ENCODE measurements around the gene LDHAL6B.

LDHAL6B gene

DNA sequence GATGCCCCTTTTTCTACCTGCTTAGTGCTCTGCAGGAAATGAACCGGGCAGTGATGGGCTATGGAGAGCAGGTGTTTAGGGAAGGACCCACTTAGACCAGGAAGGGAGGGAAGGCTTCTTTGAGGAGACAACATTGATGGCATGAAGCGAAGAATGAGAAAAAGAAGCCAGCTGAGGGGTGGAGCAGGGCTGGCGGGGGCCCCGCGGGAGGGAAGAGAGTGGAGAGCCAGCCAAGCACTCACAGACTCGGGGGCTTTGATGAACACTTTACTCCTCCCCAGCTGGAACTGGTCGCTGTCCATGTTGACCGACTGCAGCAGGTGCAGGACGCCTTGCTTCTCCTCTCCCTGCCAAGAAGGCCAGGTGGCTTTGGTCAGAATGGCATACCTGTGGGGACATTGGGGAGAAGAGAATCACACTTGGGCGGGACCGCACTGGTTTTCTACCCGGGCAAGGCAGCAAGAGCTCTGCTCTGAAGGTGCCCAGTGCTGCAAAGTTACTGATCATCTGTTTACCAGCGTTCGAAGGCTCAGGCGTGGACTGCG lies 28.4 kb upstream of the LDHAL6B start:
- DNase-seq = no peak

DNA sequence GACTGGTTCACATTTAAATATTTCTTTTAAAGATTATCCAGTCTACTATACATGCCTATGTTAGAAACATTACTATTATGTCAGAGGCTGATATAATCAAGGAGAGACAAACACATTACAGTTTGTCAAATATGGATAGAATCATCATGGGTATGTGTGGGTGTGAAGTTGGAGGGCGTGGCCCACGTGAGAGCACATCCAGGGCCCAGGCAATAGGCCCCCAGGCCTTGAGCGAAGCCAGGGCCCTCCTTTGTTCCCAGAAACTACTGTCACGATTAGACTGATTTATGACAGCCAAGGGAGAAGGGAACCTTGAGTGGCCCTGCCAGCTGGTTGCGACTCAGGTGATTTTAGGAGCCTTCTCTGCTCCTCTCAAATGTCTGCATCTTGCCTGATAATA lies 26.9 kb upstream of the LDHAL6B start:
- peak in 1 of 2 experiments; percentile 13 for DNase-seq

DNA sequence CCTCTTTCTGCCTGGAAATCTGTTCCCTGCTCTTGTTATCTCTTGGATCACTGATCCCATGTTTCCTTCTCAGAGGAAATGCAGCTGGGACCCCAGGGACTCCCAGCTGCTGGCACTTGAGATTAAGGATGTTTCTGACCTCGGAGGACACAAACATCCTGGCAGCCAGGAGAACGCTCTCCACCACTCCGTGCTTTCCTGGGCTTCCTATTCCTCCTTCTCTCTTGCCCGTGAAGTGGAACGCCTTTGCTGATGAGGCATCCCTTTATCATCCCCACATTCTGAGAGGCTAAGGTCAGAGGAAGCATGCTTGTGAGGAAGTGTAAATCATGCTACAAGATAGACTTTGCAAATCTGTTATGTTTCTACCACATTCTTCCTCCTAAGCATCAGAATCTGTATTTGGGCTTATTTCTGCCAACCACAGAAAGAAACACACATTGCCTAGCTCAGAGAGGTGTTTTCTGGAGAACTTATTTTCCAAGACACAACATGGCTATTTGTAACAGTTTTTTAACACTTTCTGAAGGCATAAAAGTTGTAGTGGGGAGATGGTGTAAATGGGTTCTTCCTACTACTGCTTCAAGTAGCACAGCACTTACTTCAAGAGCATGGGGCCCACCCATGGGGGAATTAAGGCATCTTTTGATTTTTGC lies 25.6 kb upstream of the LDHAL6B start:
- DNase-seq = no peak

DNA sequence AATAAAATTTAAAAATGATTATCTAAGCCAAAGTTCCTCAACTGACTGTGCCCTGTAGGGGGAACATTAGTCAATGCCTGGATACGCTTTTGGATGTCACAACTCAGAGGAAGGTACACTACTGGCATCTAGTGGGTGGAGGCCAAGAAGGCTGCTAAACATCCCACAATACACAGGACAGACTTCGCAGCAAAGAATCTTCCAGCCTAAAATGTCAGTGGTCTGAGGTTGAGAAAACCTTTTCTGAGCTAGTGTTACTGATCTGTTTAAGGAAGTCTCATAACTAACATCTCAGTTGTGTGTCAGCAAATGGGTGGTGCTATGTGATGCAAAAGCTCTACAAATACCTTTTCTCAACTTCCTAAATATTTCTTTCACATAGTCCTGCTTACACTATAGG lies 20.9 kb upstream of the LDHAL6B start:
- DNase-seq = no peak

DNA sequence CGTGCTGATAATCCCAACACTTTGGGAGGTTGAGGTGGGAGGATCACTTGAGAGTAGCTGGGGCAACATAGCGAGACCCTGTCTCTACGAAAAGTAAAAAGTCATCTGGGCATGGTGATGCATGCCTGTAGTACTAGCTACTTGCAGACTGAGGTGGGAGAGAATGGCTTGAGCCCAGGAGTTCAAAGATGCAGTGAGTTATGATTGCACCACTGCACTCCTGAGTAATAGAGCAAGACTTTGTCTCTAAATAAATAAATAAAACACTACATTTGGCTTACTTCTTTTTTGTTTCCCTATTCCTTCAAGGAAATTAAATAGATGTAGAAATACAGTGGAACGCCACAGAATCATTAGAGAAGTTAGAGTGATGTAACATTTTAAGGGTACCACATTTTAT lies 20.1 kb upstream of the LDHAL6B start:
- DNase-seq = no peak

DNA sequence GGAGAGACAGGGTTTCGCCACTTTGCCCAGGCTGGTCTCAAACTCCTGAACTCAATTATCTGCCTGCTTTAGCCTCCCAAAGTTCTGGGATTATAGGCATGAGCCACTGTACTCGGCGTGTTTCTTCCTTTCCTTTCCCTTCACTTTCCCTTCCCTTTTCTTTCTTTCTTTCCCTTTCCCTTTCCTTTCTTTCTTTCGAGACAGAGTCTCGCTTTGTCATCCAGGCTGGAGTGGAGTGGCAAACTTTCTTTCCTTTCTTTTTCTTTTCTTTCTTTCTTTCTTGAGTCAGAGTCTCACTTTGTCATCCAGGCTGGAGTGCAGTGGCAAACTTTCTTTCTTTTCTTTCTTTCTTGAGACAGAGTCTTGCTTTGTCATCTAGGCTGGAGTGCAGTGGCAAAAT lies 17.4 kb upstream of the LDHAL6B start:
- no peak for DNase-seq

DNA sequence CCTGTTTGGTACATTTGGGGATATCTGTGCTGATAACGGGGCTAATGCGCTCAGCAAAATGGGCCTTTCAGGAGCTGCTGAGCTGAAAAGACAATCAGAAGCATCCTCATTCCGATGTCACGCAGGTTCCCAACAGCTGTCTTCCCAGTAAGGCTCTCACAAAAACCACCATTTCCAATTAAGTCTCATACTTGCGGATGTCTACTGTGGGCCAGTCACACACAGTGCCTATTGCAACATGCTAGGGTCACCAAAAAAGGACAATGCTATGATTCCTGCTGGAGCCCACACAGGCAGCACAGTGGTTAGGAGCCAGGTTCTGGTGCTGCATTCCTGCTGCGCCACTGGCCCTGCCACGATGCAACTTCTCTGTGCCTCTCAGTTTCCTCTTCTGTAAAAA lies 16.4 kb upstream of the LDHAL6B start:
- no peak for DNase-seq

DNA sequence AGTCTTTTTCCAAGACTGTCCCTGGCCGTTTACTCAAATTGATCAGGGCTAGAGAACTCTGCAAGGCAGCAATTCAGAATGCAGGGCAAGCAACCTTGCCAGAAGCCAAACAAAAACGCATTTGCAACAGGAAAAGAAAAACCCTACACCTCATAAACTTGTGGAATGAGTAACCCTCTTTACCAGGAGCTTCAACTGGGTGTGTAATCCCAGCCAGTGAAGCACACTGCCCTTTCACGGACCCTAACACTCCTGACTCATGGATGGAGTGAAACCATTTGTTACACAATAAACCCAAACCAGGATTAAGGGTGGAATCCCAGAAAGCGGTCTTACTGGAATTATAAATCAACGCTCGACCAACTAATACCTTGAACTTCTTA lies 14.8 kb upstream of the LDHAL6B start:
- no peak for DNase-seq

DNA sequence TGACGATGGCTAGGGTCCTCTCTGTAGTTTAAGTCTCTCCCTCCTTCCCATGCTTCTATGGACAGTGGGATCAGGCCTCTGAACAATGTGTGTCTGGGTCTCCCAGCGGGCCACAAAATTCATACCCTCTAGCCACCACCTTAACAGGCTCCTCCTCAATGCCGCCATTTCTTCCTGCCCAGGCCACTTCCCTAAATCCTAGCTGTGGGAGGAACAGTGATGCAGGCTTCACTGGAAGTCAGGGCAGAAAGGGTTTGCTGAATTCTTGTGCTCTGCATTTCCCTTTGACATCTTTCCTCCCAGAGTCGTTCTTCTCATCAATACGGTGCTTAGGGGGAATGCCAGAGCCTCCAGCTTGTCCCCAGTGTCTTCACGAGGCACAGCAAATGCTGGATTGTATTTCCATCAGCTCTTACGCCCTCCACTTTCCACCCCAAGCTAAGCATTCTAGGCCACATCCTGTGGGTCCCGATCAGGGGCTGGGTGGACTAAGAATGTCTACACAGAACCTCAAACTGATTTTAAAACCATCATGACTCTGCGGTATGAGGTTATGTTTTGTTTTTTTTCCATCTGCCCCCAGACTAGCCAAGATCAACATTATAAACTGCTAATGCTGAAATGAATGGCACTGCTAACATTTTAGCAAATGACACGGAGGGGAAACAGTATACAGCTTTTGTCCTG lies 11.9 kb upstream of the LDHAL6B start:
- no peak for DNase-seq

DNA sequence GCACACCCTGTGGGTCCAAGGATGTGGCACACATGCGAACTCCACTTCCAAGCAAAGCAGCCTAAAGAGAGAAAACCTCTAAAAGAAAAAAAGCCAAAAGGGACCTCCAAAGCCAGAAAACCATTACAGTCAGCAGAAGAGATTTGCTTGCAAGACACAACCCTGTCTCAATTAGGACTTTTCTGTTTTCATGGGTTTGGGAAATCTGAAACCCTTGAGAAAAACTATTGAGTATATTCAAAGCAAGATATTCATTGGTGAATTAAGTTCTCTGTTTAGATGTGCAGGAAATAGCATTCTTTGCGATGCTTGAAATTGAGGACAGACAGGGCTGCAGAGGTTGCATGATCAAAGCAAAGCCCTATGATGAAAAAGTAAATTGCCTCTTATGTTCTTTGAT lies 10.2 kb upstream of the LDHAL6B start:
- no peak for DNase-seq

DNA sequence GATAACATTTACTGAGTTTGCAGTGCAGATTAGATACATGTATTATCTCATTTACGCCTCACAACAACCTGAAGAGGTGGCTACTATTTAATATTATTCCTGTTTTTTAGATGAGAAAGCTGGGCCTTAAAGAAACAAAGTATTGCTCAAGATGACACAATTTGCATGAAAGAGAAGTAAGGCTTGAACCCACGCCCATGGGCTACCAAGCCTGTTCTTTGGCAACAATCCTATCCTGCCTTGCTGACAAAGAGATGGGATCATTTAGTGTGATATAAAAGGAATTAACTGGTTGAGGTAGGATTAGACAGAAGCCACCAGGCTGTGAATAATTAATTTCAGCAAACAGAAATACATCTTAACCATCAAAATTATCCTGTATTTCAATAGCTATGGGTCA lies 9.2 kb upstream of the LDHAL6B start:
- no peak for DNase-seq

DNA sequence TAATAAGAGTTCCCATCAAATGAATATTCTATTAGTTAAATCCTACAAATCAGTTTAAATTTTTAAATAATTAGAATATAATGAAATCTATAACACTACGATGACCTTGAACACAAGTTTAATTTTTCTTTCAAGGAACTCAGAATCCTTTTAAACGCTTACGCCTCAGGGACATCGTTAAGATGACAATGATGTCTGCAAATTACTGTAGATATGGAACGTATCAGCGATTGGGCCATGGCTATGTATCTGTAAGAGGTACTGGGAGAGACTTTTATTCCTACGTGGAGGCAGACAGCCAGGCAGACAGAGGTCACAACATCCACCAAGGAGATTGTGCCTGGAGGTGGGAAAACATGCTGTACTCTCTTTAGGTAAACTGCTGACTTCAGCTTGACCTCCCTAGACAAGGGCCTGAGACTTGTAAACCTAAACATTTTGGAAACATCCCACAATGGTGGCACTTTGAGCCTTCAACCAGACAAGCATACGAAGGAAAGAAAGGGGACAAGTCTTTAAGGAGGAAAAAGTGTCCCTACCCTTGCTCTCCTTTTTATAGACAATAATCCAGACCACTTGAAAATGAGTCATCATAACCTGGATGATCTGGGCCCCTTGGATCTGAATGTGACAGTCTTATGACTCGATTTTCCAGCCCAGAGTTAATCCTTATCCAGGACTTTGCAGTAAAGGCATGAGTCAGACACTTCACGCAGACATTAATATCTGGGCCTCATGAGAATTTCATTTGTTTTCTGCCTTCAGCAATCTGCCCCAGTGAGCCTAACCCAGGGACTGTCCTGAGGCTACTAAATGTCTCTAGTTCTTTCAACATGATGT lies 6.8 kb upstream of the LDHAL6B start:
- DNase-seq = no peak

DNA sequence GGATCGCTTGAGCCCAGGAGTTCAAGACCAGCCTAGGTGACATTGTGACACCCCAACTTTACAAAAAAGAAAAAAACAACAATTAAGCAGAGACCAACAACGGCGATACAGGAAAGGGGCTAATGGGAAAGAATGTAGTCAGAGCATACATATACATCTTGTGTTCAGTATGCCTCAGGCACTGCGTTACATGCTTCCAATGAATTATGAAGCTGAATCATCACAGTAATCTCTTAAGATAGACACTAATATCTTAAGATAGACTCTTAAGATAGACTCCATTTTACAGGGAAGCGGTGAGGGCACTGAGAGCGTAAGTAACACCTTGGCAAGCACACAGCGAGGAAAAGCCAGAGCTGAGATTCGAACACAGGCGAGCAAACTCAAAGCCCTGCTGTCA lies 6.1 kb upstream of the LDHAL6B start:
- no peak for DNase-seq

DNA sequence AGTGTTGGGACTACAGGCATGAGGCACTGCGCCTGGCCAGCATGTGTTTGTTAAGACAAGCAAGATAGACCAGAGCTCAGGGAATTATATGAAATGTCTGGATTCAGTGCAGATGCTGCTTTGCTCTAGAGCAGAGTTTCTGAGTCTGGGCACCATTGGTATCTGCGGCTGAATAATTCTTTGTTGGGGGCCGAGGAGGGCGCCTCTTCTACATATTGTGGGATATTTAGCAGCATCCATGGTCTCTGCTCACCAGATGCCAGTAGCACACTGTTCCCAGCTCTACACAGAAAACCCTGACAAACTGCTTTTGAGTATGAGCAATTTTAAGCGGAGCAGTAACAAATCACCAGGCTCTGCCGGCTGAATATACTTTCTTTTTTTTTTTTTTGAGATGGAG lies 3.6 kb upstream of the LDHAL6B start:
- DNase-seq = no peak

DNA sequence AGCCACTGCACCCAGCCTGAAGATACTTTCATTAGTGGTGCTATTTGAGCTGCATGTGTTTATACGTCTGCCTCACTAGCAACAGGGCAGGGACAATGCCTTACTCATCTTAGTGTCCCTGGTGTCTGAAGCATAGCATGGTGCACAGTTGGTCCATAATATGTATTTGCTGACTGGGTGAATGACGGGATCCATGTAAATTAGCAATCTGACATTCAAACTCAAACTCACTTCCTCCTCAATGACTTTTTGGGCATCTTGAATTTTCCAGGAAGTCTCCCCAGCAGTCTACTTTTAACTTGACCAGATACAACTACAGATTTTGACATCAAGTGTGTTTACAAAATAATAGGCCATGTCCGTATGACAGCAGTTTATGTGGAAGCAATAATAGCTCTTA lies 3.0 kb upstream of the LDHAL6B start:
- no peak for DNase-seq

DNA sequence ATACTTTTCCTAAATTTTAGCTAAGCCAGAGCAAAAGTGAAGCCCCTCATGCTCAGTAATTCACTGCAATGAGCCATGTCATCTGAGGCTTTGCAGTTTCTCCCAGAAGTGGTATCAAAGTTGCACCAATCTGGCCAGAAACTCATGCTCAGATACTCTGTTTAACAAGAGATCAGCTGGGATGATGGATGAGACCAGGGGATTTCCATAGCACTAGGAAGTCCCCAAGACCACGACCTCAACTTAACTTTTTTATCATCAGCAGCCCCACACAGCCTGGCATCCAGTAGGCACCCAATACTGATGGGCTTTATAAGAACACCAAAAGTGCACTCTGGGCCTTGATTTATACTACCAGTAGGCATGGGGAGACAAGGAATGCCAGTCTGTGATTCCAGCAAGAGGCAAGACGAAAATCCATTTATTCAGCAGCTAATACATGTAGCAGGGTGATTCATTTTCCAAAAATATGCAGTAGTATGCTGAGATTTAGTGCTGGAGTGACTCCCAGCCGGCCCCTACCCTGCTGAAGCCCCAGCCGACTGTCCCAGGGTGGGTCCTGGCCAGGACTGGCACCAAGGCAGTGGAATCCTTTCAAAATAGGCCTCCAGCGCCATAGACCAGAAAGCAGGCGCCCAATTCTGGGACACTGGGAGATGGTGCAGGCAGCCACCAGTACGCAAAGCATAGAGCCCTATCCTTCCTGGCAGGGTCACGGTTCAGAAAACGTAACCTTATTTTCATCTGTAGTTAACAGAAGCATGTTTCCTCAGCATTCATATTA lies 612 bp upstream of the LDHAL6B start:
- DNase-seq = no peak

DNA sequence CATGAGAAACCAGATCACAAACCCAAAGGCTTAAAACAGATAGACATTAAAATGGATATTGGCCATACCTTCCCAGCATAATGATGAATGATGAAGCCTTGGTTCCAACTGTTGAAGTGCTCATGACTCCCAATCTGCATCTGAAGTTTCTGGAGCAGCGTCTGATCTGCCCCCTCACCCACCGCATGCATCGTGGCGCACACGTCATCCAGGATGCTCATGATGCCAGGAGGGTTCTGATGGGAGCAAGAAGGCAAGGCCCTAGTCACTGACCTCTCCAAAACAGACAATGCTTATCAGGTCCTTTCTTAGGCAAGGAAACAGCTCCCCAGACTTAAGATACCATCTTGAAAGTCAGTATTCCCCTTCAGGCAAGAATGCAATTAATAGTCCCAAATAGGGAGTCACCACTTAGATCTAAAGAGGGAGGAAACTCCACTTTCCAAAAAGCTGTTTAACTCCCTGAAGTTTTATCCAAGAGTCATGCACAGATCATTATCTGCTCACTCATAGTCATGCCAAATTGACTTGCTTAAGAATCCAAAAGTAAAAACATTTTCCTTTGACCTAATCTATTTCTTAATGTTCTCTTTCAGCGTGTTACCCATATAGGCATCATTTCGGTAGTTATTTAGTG lies 2.1 kb downstream of the LDHAL6B start:
- DNase-seq = no peak

DNA sequence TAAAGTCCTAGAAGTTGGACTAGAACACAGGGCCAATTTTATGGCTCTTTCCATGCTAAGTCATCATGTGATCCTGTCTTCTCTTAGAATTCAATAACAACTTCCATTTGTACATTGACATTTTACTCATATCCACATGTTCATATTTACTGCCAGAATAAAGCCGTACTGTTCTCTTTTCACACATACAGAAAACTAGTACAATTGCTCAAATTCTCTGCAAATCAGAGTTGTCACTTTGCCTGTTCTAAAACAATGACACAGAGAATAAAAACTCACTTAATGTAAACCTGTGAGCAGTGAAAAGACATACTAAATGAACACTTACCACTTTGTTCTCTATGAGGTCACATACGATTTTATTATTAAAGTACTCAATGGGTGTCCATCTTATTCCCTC lies 3.5 kb downstream of the LDHAL6B start:
- no peak for DNase-seq

DNA sequence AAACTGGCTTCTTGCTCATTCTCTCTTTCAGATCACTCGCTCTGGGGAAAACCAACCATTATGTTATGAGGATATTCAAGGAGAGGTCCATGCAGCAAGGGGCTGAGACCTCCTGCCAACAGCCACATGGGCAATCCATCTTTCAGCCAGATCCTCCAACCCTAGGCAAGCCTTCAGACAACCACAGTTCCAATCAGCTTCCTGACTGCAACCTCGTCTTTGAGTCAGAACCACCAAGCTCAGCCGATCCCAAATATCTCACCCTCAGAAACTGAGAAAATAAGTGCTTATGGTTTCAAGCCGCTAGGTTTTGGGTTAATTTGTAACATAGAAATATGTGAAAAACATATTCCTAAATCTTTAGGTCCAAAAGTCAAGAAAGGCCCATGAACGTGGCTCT lies 10.3 kb downstream of the LDHAL6B start:
- no peak for DNase-seq

DNA sequence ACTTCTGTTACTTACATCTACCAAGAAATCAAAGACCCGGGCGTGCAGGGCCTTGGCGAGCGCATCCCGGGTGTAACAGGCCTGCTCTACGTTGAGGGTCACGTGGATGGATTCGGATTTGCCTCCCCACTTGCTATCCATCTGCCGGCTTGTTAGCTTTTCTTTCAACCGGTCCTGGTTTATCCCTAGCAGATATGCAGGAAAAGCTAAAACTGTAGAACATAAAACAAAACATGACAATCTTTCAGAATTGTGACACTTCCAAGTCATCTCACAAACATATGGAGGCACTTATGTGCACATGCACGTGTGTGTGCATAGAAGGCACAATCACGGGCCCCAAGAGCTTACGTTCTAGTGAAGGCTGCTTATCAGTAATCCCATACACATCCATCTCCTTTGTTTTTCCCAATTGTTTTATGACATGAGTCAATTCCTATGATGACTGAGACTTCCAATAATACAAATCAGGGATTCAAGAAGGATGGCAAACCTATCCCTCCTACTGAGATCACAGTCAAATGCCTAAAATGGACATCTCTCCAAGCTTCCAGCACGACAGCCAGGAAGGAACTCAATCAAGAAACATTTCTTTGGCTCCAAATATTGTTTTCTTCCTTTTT lies 11.3 kb downstream of the LDHAL6B start:
- DNase-seq = no peak

DNA sequence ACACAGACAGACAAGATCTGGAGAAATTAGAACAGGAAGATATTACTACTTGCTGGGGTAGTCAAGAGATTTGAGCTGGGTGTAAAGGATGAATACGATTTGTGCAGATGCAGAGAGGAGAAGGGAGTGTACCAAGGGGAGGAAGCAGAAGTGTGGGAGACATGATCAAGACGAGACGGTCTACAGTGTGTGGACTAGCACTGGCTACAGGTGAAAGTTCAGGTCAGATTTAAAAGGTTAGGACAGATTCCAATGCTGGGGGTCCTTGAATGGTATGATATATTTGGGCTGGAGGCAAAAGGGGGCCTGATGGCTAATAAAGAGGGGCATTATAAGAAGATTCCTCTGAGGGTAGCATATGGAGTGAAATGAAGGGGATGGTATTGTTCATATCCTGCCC lies 12.1 kb downstream of the LDHAL6B start:
- DNase-seq = no peak
